ENCODE results near the gene PTHLH.

DNA sequence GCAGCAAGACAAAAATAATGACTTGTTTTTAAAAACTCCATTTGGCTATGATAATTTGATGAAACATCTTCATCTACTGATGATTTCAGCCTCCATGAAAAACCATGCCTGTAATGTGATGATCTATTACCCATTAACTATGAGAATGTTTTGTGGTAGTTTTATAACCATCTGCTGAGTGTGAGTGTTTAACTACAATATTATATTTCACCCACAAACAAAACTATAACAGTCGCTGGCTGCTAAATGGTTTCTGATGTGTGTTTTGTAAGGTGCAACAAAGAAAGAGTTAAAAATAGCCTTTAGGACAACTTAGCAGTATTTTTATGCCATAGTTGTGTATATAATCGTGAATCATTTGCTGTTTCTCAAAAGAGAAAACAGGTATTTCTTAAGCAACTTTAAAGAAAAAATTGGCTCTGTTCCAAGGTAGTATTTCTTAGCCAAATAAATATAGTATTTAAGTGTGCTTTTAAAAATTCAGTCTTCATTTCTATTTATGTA lies 4.9 kb downstream of the PTHLH start:
- no peak for TF ChIP-seq RFX5 (IDR thresholded peaks at IDR 0.05; ENCODE audit: low read length)
- TF ChIP-seq POLR2AphosphoS5 (IDR thresholded peaks at IDR 0.05; ENCODE audit: low read depth, low read length): no peak
- TF ChIP-seq CHD2 (IDR thresholded peaks at IDR 0.05; ENCODE audit: low read length, partially characterized antibody): no peak
- peak; percentile 9; the same call in 1 of the 2 replicates for TF ChIP-seq NFIC (IDR thresholded peaks at IDR 0.05; ENCODE audit: borderline replicate concordance)
- TF ChIP-seq TAF1 (IDR thresholded peaks at IDR 0.05; ENCODE audit: borderline replicate concordance, low read depth, low read length): no peak
- TF ChIP-seq, protein P1, sequence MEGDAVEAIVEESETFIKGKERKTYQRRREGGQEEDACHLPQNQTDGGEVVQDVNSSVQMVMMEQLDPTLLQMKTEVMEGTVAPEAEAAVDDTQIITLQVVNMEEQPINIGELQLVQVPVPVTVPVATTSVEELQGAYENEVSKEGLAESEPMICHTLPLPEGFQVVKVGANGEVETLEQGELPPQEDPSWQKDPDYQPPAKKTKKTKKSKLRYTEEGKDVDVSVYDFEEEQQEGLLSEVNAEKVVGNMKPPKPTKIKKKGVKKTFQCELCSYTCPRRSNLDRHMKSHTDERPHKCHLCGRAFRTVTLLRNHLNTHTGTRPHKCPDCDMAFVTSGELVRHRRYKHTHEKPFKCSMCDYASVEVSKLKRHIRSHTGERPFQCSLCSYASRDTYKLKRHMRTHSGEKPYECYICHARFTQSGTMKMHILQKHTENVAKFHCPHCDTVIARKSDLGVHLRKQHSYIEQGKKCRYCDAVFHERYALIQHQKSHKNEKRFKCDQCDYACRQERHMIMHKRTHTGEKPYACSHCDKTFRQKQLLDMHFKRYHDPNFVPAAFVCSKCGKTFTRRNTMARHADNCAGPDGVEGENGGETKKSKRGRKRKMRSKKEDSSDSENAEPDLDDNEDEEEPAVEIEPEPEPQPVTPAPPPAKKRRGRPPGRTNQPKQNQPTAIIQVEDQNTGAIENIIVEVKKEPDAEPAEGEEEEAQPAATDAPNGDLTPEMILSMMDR (IDR thresholded peaks at IDR 0.05): no peak
- no peak for TF ChIP-seq SIN3A (IDR thresholded peaks at IDR 0.05; ENCODE audit: borderline replicate concordance, low read depth, low read length)

All from SK-N-SH (cell line).